Activated T-helper 9 cell treated with anti-CD3 and anti-CD28 coated beads, Interleukin-2, amount 50 U/mL, for 16 hours (primary cell): Measurements from ENCODE around the gene CCDC28B.

Experiments used
- DNase-seq: peaks from one replicate; pipeline ENCODE4 v3.0.0-alpha.2; 2020; ENCODE audit warnings: low read depth

CCDC28B gene

GRCh38 chr1:32223683-32224082 lies 23.3 kb downstream of the CCDC28B start:
- DNase-seq: no peak

DNA sequence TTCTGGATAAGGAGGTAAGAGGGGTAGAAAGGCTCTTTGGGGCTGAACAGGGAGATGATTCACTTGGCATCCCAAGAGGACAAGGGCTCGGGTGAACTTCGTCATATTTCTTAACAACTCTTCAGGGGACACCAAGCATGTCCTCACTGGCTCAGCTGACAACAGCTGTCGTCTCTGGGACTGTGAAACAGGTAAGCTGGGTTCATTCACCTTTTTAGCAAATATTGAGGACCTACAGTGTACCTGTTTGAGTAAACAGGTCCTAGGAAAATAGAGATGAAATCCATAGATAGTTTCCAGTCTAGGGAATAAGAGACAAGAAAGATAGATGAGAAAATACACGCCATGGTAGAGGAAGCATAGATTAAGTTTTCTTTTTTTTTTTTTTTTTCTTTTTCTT lies 23.9 kb downstream of the CCDC28B start:
- DNase-seq: no peak

DNA sequence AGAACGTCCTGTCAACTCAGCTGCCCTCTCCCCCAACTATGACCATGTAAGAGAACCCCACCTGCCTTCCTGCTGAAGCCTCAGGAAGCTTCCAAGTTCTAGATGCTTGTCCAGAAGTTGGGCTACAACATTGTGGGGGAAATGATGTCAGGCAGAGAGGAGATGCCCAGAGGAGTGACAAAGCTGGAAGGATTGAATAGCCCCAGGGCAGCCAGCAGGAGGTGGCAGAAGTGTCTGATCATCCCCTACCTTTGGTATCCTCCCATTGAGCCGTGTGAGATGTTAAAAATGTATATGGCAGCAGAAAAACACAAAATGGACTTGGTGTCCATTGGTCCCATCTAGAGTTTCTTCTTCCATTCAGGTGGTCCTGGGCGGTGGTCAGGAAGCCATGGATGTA lies 28.4 kb downstream of the CCDC28B start:
- no peak for DNase-seq

DNA sequence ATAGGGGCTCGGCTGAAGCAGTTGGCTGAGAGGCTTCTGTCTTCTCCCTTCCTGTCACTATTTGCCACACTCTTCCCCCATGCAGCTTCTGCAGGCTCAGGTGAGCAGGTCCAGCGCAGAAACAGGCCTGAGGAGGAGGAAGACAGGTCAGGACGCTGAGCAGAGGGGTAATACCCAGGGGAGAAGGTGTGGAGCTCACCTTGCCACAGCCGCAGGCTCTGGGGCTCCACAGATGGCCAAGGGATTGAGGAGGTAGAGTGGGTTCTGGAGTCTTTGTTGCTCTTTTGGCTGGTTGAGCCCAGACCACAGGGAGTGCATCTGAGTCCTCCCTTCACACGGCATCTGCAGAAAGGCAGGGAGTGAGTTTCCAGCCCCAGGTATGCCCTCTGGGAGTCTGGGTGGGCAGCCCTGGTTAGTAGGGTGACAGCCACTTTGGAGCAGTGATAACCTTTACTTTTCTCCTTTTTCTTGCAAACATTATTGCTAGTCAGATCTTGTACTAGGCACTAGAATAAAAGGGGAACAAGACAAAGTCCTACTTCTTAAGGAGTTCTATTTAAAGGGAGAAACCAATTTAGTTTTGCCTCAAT lies 31.5 kb downstream of the CCDC28B start:
- DNase-seq: no peak

DNA sequence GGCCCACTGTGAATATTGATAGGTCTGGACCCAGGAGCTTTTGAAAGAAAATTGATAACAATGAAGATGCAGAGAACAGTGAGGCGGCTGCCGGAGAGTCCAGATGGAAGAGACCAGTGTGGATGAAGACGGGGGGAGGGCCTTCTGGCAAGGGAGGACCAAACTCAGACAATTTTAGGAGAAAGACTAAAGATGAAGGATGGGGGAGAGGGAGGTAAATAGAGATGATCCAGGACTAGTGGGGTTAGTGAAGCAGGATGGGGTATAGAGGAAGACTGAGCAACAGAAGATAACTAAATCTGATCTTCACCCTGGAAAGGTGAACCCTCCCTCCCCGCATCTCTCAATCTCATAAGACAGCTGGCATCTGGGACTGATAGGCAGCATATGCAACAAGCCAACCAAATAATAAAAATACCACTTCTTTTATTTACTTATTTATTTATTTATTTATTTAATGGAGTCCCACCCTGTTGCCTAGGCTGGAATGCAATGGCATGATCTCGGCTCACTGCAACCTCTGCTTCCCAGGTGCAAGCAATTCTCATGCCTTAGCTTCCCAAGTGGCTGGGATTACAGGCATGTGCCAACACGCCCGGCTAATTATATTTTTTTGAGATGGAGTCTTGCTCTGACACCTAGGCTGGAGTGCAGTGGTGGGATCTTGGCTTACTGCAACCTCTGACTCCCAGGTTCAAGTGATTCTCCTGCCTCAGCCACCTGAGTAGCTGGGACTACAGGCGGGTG lies 32.3 kb downstream of the CCDC28B start:
- DNase-seq: no peak

GRCh38 chr1:32234792-32235191 lies 34.4 kb downstream of the CCDC28B start:
- no peak for DNase-seq

GRCh38 chr1:32239337-32239736 lies 38.9 kb downstream of the CCDC28B start:
- DNase-seq: no peak

DNA sequence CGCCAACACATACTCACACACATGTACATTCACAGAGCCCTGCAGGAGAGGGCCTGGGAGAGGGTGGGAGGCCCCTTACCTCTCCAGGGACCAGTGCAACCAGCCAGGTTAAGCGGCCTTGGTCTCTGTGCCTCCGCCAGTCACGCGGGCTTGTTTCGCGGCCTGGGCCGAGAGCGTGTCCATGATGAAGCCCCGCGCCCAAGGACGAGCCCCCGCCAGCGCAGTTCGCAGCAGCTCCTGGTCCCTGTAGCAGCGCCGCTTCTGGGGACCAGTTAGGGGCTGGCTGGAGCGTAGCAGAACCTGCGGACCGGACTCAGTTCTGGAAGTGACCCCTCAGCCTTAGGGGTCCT lies 39.4 kb downstream of the CCDC28B start:
- DNase-seq: no peak

GRCh38 chr1:32240140-32240951 lies 40.0 kb downstream of the CCDC28B start:
- DNase-seq: peak; percentile 41

DNA sequence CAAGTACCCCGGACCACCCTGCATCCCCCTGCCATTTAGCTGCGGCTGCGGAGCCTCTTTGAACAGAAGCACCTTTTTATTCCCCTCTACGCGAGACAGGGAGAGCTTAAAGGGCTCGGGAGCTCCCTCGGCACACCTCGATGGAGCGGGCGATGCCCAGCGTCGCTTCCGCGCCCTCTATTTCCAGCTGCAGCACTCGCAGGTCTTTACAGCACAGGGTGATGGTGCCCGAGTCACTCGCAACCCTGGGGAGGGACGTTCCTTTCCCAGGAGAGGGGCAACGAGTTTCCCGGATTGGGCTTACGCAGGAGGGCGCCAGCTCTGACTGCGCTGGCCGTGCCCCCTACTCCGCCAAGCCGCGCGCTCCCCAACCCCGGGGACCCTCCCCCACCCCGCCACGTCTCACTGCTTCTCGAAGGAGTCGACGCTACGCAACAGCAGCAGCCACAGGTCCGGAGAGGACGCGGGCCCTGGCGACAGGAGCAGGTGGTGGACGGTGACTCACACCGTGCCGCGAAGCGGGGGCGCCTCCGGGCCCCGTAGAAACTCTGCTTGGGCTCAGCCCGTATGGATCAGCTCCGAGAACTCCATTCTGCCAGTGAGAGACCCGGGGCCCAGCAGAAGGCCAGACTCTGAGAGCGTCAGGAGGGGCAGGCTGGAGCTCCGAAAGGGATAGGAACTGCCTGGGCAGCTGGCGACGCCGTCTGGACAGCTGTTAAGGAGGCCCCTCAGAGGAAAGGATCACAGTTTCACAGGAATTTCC lies 40.8 kb downstream of the CCDC28B start:
- no peak for DNase-seq

- no peak for DNase-seq
Measured at GRCh38 chr1:32242341-32242851, 42.0 kb downstream of the CCDC28B start.

DNA sequence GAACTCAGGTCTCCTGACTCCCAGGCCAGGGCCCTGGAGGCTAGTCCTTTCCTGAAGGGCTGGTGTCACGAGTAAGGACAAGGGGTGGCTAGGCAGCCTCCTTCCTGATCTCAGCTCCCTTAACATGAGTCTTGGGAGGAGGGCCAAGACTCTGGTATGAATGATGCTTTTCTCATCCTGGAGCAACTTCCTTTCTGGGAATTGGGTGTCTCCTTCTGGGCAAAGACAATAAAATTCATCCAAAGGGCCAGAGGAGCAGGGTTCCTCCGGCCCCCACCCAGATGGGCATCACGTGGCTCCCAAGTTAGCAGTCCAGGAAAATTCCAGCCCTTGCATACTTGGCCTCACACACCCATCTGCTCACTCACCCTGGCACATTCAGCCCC lies 46.5 kb downstream of the CCDC28B start, which contains the start of gene FAM167B:
Gene FAM167B, plus strand, starts transcription at position 335 of the 386 bp plus-strand sequence. CDS start 200 bp downstream, outside the sequence.
- no peak for DNase-seq

GRCh38 chr1:32247452-32247851 lies 47.1 kb downstream of the CCDC28B start:
- DNase-seq: no peak

DNA sequence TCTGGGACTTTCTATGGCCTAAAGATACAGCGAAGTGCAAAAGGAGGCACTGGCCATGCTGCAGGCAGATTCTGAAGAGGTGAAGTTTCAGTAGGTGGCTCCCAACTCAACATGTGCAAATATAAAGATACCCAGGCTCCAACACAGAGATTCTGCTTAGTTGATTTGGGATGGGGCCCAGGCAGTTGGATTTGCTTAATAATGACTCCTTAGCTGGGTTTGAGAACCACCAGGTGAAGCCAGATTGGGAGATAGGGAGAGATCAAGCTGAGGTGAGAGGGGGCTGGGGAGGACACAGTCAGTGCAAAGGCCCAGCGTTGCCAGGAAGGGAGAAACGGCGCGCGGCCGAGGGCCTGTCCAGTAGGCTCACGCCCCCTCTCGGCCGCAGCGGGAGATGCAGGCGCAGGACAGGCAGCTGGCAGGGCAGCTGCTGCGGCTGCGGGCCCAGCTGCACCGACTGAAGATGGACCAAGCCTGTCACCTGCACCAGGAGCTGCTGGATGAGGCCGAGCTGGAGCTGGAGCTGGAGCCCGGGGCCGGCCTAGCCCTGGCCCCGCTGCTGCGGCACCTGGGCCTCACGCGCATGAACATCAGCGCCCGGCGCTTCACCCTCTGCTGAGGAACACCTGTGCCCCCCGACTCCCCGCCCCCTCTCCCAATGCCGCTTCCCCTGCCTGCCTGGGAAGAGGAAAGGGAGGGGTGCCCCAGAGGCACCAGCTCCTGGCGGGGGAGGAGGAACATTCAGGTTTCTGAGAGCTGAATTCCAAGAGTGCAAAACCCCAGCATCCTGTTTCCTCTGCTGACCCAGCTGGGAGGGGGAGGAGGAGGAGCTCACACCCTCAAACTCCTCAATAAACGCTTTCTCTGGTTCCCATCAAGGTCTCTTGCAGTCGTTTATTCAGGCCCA lies 47.8 kb downstream of the CCDC28B start:
- peak; percentile 74 for DNase-seq

DNA sequence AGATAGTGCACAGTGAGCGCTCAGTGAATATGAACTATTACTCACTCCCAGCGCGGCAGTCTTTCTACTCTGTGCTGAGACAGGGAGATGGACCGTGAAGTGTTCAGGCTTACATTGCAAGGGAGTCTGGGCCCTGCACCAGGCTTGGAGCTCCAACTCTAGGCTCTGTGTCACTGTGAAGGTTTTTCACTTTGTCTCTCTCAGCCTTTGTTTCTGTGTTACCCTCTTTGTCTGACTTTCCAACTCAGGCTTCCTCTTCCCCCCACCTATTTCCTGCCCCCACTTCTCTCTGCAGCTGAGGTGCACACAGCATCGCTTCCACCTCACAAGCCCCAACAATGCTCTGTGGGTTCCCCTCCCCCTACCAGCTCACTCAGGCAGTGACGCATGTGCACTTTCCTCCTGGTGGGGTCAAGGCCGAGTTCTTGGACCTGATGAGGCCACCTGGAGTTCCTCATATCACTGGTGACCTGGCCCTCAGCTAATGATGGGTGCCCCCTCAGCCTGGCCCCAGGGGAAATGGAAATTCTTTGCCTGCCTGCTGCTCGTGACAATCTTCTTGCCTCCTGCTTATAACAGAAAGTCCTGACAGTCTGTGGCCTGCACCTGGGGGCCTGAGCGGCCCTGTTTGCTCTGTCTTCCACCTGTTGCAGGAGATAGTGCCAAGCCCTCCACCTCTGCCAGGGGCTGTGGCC lies 49.6 kb downstream of the CCDC28B start:
- peak; percentile 67 for DNase-seq

- DNase-seq: peak; percentile 52
Measured at GRCh38 chr1:32250893-32251716, 50.7 kb downstream of the CCDC28B start, which contains the start of gene LCK. Gene LCK, plus strand, starts transcription at chr1:32251265. Its CDS starts 23,065 bp downstream, at chr1:32274330.
